ENCODE results near the gene GPC6. TPM values are rescaled to one million over a fixed set of nuclear protein-coding genes. Genes with fewer than 3 reads are reported as not detected.

Gene GPC6
- total and polyA plus RNA-seq, 2 donors (not counting 3 experiments of a cell fraction or from before 2014, with no cell fraction given), result 0.01 TPM; not detected in 1

DNA sequence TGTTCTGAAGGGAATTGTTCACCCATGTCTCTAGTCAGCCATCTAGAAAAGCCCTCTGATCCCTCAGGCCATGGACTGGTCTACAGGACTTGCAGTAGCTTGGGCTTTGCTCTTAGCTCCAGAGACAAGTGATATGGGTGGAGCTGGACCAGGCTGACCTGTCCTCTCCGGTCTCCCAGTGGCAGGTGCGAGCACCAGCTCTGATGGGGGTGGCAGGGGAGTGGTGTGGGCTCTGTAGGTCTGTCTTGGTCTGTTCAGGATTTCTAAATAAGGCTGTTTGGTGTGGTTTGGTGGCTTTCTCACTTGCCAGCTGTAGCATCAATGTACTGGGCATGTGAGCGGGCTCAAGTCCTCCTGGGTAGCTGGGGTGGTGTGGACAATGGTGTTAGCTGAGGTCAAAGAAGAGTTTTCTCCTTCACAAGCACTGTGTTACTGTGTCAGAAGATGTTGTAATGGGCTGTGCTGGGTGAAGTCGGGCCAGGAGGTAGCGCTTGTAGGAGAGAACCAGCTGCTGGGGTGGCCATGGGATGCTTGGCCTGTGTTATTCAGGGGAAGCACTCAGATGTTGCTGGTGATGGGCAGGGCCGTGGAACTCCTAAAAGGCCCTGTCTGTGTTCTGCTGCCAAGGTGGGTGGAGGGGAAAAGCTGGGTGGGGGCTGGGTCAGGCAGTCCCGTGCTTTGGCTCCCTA lies 16.9 kb downstream of the GPC6 start:
- H3K27ac ChIP-seq (ENCODE audit: insufficient read depth, low read depth, low read length), result no peak overlapping the region
- H4K20me1 ChIP-seq (replicated peaks; ENCODE audit: control insufficient read depth, extremely low read depth, insufficient read depth, low read length), result no peaks in the 10 kb centered on the region
- no peaks in the 10 kb centered on the region for H3K36me3 ChIP-seq (ENCODE audit: control insufficient read depth in 2 of 2, extremely low read depth in 1 of 2, insufficient read depth in 2 of 2, low read length in 2 of 2)
- peaks cover 2% of the 10 kb centered on the region for H3K9me3 ChIP-seq (replicated peaks; ENCODE audit: control insufficient read depth, insufficient read depth, low read length)
- no peak overlapping the region for H3K4me2 ChIP-seq (ENCODE audit: insufficient read depth, low read length)
- H3K27me3 ChIP-seq (ENCODE audit: control insufficient read depth in 2 of 2, insufficient read depth in 2 of 2, low read length in 2 of 2), result no peaks in the 10 kb centered on the region
- FAIRE-seq (no peak), DNase-seq (ENCODE audit: low read depth, low spot score) (no peak)
- BruUV-seq (replicated peaks), result no TSS peak
- no peaks in the 10 kb centered on the region for H3K79me2 ChIP-seq (ENCODE audit: control insufficient read depth, insufficient read depth, low read length)
- no peak overlapping the region for H2AFZ ChIP-seq (ENCODE audit: low read depth, low read length)
- H3K9me1 ChIP-seq (replicated peaks; ENCODE audit: control insufficient read depth, extremely low read depth, insufficient read depth, low read length), result no peaks in the 10 kb centered on the region
- POLR2A ChIA-PET, result no interaction called here
- dilution Hi-C loops (cut with MboI; ENCODE audit: extremely low pct_ligation_motif_present, low sequenced_read_pairs), result no loop called here
- CTCF ChIA-PET, result no interaction called here
- H3K9ac ChIP-seq (replicated peaks; ENCODE audit: extremely low read depth, insufficient read depth, low read length), result no peak overlapping the region
- intact Hi-C loops (cut with micrococcal nuclease), result no loop called here
- no peak overlapping the region for H3K4me3 ChIP-seq (replicated peaks in 1 of 3; ENCODE audit: insufficient read depth in 1 of 3, low read depth in 1 of 3, low read length in 3 of 3)
- no peaks in the 10 kb centered on the region for H3K4me1 ChIP-seq (ENCODE audit: control insufficient read depth, extremely low read depth, insufficient read depth, low read length)
- TF ChIP-seq, protein P1, sequence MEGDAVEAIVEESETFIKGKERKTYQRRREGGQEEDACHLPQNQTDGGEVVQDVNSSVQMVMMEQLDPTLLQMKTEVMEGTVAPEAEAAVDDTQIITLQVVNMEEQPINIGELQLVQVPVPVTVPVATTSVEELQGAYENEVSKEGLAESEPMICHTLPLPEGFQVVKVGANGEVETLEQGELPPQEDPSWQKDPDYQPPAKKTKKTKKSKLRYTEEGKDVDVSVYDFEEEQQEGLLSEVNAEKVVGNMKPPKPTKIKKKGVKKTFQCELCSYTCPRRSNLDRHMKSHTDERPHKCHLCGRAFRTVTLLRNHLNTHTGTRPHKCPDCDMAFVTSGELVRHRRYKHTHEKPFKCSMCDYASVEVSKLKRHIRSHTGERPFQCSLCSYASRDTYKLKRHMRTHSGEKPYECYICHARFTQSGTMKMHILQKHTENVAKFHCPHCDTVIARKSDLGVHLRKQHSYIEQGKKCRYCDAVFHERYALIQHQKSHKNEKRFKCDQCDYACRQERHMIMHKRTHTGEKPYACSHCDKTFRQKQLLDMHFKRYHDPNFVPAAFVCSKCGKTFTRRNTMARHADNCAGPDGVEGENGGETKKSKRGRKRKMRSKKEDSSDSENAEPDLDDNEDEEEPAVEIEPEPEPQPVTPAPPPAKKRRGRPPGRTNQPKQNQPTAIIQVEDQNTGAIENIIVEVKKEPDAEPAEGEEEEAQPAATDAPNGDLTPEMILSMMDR (IDR thresholded peaks at IDR 0.05; ENCODE audit: extremely low read depth in 1 of 2, insufficient read depth in 1 of 2, low read depth in 1 of 2, low read length in 2 of 2), result no peak
- TF ChIP-seq GATA2 (IDR thresholded peaks at IDR 0.05; ENCODE audit: insufficient read depth, insufficient read length, low read depth, low read length), result no peak
- no peak for TF ChIP-seq JUN (IDR thresholded peaks at IDR 0.05; ENCODE audit: borderline replicate concordance, insufficient read depth, insufficient read length, low read depth)
- TF ChIP-seq FOS (IDR thresholded peaks at IDR 0.05; ENCODE audit: borderline replicate concordance, insufficient read depth, low read length), result no peak
- no peak for TF ChIP-seq MYC (IDR thresholded peaks at IDR 0.05; ENCODE audit: low read depth, low read length)
- TF ChIP-seq, protein P2, sequence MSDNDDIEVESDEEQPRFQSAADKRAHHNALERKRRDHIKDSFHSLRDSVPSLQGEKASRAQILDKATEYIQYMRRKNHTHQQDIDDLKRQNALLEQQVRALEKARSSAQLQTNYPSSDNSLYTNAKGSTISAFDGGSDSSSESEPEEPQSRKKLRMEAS (IDR thresholded peaks at IDR 0.05; ENCODE audit: insufficient read depth, insufficient read length), result no peak
- TF ChIP-seq EZH2 (IDR thresholded peaks at IDR 0.05; ENCODE audit: borderline replicate concordance, low read depth, low read length, severe bottlenecking), result no peak
- TF ChIP-seq POLR2A (IDR thresholded peaks at IDR 0.05; ENCODE audit: low read depth, low read length), result no peak

All from endothelial cell of umbilical vein (primary cell).